ENCODE results near the gene EDRF1.
"Not testable (repeated sequence)": the region's sequence is repeated elsewhere in the genome, so short reads cannot be mapped to it uniquely, and the experiment has no call there.

Gene EDRF1

DNA sequence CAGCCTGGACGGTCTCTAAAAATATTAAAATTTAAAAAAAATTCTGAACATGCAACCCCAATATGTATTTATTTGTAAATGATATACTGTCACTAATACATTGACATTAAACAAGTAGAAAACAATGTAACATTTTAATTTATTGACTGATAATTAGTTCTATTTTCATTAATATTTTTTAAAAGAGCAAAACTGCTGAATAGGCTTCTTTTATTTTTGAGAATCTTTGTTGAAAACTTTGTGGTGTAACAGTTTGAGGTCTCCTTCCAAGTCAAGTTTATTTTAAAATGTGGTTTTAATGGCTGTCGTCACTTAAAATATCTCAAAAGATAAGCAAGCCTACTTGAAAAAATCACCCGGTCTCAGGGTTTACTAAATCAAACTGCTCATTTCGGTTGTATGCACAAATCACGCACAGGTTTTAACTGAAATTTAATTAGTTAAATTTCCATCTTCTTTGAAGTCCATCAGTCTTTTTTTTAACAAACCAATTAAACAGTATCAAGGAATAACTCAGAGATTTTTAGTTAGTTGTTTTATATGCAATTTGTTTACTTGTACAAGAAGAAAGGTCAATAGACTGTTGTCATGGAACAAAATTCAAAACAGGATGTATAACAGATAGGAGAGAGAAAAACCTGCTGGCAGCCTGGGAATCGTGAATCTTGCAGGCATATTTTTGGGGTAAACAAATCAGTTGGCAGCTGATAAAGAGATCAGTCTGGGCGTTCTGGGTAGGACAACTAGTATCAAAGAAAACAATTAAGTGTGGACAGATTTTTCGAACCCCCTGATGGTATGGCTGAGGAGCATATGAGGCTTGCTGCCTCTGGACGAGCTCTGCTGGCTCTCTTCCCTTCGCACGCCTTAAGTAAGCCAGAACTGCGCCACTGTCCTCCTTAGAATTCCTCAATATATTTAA, 9.7 kb upstream of the EDRF1 start:
- DNase-seq (ENCODE audit: low read depth), result no peak

DNA sequence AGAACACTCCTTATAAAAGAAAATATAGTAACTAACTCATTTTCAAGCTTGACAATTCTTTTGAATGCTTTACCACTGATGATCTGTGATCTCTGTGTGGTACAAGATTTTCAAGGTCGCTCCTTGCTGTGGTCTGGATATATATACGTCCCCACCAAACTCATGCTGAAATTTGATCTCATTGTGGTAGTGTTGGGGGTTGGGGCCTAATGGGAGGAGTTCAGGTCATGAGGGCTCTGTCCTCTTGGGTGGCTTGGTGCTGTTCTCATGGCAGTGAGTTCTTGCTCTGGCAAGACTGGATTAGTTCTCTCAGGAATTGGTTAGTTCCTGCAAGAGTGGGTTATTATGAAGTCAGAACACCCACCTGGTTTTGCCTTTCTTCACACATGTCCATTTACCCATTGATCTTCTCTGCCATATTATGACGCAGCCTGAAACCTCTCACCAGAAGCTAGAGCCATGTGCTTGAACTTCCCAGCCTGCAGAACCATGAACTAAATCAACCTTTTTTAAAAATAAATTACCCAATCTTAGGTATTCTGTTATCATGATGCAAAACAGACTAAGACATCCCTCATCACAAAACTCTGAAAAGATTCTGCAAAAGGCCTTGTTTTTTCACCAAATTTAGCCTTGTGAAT, 8.3 kb upstream of the EDRF1 start:
- no peak for DNase-seq (ENCODE audit: low read depth)

DNA sequence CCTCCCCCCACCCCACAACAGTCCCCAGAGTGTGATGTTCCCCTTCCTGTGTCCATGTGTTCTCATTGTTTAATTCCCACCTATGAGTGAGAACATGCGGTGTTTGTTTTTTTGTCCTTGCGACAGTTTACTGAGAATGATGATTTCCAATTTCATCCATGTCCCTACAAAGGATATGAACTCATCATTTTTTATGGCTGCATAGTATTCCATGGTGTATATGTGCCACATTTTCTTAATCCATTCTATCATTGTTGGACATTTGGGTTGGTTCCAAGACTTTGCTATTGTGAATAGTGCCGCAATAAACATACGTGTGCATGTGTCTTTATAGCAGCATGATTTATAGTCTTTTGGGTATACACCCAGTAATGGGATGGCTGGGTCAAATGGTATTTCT, 4.8 kb upstream of the EDRF1 start:
- not testable (repeated sequence) for DNase-seq (ENCODE audit: low read depth)

DNA sequence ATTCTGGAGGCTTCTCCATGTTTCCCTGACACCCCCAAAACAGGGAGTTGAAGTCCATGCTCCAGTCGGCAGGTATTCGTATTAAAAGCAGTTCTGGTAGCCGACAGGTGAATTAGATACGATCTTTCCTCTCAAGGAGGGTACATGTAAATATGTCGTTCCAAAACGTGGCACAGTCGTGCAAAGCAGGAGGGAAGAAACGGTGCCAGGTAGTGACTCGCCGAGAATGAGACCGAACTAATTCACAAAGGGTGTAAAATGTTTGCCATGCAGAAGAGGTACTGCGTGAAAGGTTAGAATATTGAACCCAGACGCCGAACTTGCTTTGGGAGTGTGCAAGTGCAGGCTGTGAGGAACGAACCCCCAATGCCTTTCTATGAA, 483 bp downstream of the EDRF1 start:
- DNase-seq (ENCODE audit: low read depth), result no peak

DNA sequence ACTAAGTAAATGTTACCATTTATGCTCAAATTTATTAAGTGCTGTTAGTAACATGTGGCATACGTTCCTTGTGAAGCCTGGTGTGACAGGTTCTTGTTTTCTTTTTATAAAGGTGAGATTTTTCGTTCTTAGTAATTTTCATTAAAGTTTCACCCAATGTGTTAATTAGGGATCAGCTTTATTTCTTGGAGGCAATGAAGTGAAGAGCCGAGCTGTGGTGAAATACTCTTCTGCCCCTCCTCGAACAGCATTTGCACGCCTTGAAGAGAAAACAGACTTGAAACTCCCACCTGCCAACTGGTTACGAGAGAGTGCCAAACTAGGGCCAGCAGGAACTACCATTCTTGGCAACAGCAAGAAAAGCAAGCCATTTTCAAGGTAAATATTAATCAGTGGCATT, 1.5 kb downstream of the EDRF1 start:
- DNase-seq (ENCODE audit: low read depth), result no peak

DNA sequence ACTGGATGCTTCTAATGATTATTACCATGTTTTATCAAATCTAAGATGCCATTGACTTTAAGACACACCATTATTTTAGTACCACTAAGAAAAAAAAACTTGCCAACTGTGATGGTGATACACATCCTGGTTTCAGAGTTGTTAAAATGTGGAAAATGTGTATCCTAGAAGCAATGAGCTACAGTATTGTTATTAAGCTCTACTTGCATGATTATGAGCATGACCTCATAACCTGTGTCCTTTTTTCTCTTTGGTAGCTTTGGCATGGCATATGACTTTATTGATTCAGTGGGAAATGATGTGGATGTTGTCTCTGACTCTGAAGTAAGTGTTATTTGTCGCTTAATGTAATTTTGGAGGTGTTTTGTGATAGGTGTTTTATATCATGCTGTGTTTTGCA, 3.3 kb downstream of the EDRF1 start:
- DNase-seq (ENCODE audit: low read depth), result no peak

DNA sequence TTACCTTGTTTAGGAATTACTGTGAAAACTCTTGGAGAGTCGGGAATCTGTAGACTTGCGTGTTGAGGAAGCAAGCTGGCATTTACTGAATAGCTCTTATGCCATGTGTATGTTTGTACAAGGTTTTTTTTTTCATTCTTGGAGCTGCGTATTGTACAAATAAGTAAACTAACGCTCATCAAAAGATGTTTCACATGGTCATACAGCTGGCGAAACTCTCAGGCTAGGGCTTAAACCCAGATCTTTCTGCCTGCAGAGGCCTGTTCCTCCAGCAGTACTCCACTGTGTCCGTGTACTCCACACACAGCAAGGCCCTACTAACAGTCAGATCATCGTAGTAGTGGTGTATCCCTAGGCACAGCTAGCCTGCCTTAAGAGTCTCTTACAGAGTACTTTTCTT, 7.4 kb downstream of the EDRF1 start:
- no peak for DNase-seq (ENCODE audit: low read depth)

DNA sequence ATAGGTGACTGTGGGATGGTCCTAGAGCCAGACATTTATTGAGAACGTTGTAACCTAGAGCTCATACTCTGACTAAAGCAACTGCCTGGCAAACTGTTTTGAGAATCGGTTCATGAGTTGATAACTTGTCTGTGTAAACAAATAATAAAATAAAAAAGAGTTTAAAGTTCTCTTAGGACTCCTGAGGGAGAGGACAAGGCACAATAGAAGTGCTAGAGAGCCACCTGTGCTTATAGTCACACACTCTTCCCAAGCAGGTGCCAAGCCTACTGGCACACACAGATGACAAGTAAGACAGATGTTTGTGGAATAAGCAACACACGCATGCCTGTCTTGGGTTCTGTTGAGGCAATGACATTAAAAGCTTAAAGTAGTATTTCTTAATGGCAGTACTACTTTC, 7.9 kb downstream of the EDRF1 start:
- no peak for DNase-seq (ENCODE audit: low read depth)

DNA sequence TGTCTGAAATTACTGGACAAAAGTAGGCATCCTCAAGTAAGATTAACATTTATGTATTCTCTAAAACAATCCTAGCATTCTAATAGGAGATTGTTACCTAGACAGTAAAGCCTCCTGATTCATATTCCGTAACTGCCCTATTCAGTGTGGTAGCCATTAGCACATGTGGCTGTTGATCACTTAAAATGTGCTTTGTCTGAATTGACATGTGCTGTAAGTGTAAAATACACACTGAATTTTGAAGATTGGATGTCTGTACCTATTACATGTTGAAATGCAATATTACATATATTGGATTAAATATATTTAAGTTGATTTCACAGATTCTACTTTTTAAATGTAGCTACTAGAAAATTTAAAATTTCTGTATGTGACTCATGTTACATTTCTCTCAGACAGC, 14.6 kb downstream of the EDRF1 start:
- no peak for DNase-seq (ENCODE audit: low read depth)

DNA sequence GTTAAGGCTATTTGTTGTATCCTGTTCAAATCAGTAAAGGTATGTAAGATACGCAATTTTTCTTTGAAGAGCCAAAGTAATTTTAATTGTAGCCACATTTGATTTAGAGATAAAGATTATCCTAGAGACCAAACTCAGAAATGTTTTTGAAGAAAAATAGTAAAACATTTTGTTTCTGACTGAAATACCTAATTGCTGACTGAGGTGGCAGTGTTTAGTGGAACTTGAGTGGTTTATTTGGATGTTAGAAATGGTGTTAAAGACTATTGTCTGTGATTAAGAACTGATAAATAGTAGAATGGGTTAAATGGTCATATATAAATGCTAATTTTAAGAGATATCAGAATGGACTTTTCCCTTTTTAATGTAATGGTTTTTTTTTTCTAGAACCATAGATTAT, 15.3 kb downstream of the EDRF1 start:
- no peak for DNase-seq (ENCODE audit: low read depth)

DNA sequence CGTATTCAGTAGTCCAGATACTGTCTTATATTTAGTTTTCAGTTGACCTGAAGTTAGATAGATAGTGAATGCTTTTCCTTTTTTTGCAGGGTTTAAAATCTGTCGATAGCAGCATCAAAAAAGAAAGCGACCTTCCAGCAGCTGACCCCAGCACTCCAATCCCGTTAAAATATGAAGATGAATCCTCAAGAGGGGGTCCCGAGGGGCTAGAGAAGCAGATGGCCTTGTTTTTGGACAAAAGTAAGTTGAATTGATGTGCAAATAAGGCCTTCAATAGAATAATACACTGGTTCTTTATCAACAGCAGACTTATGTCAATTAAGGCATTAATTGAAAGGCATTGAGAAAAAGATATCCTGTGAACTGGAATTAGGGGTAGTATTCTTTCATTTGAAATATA, 18.7 kb downstream of the EDRF1 start:
- no peak for DNase-seq (ENCODE audit: low read depth)

DNA sequence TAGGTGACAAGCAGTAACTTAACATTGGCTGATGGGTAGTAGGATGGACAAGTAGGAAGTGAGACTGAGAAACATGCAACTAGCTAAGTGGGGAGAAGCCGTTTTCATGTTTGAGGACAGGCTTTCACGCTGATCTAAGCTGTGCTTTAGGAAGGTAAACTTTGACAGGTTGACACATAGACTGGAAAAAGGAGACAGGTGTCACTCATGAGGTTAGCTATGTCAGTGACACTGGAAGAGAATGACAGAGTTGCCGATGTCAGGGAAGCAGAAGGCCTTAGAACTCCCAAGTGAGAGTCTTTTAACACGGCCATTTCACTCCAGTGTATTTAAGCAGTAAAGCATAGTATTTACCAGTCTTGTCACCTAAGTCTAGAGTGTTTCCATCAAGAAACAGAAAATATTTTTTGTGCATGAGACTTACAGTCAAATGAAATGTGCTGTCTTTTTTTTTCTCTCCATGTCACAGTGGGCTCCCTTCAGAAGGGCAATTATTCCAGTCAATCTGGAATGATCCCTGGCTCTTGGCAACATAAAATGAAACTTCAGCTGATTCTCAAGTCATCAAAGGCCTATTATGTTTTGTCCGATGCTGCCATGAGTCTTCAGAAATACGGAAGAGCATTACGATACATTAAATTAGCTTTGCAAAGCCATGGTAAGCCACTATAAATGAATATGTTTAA, 20.6 kb downstream of the EDRF1 start:
- DNase-seq (ENCODE audit: low read depth), result no peak

DNA sequence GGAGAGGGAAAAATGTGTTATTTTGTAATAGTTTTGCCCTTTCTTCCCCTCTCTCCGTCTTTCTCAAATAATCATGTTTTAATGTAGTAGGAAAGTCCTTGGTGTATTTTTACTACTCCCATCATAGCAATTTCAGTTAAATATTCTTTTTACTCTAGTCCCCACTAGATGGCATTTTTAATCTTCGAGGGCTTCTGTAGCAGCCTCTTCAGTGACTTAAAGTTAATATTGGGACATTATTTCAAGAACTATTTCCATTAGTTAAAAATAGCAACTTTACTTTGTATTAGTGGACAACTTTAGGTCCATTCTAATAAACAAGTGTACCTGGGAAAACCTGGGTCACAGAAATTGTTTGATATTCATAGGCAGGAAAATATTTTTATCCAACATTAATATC, 23.0 kb downstream of the EDRF1 start:
- peak; percentile 13 for DNase-seq (ENCODE audit: low read depth)

DNA sequence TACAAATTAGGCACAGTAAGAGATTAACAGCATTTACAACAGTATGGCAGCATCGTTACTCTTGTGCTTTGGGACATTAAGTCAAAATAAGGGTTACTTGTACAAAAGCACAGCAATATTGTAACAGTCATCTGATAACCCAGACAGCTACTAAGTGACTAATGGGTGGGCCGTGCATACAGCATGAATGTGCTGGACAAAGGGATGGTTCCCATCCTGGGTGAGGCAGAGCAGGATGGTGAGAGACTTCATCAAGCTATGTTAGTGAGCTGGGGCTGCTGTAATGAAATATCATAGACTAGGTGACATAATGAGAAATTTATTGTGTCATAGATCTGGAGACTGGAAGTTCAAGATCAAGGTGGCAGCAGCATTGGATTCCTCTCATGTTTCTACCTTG, 25.4 kb downstream of the EDRF1 start:
- DNase-seq (ENCODE audit: low read depth), result no peak

DNA sequence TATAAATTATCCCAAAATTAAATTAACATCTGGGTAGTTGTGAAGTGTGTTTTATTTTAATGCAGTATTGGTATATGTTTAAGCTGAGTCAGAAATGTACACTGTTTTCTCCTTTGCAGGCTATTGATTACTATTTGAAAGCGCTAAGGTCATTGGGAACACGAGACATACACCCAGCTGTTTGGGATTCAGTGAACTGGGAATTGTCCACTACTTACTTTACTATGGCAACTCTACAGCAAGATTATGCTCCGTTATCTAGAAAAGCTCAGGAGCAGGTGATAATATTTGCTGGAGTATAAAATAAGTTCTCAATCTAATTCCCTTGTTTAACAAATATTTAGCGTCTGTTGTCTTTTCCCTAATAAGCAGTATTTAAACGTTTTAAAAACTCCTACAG, 27.9 kb downstream of the EDRF1 start:
- DNase-seq (ENCODE audit: low read depth), result no peak

DNA sequence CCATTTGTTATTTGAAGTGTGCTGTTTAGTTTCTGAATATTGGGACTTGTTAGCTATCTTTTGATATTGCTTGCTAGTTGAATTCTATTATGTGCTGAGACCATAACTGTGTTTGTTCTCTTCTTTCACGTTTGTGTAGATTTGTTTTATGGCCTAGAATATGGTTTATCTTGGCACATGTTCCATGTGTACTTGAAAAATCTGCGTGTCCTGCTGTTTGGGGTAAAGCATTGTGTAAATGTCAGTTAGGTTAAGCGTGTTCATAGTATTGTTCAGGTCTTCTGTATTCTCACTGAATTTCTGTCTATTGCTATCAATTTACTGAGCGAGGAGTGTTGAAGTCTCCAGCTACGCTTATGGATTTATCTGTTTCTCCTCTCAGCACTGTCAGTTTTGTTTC, 36.7 kb downstream of the EDRF1 start:
- no peak for DNase-seq (ENCODE audit: low read depth)

DNA sequence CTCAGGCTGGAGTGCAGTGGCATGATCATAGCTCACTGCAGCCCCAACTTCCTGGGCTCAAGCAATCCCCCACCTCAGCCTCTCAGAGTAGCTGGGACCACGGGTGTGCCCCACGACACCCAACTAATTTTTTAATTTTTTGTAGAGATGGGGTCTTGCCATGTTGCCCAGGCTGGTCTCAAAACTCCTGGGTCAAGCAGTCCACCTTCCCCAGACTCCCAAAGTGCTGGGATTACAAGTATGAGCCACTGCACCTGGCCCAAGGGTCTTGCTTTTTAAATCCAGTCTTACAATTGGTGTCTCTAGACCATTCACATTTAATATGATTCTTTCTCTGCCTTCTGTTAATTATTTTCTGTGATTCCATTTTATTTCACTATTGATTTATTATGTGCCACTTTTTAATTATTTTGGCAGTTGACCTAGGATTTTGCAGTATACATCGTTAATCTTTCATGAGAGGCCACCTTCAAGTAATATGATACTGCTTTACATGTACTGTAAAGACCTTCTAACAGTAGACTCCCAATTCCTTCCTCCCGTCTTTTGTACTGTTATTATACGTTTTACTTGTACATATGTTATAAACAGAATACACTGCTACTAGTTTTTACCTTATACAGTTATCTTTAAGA, 37.5 kb downstream of the EDRF1 start:
- no peak for DNase-seq (ENCODE audit: low read depth)

DNA sequence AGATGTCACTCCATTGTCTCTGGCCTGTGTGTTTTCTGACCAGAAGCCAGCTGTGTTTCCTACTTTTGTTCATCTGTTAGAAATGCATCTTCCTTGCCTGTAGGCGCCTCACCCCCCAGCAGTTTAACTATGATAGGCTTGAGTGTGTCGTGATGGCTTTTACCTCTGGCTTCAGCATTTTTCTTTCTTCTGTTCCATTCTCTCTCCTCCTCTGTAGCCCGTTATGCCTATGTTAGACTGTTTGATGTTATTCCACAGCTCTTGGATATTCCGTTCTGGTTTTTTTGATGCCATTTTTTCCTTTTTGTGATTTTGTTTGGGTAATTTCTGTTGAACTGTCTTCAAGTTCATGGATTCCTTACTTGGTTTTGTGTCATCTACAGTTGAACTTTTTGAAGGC, 38.2 kb downstream of the EDRF1 start:
- DNase-seq (ENCODE audit: low read depth), result no peak

DNA sequence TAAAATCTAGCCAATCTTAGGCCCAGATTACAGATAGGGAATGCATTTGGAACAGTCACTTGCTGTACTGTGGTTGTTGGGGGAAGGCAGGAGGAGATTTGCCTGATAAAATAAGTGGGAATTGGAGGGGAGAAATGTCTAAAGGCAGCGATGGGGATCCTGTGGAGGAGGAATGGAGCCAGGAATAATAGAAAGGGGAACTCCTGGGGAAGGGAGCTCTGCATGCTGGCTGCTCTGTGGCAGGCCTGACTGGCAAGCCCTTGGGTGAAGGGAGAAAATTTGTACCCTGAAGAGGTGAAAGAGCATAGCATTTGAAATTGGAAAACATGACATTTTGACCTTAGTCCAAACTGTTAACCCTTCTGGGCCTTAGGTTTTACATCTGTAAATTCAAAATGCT, 42.5 kb downstream of the EDRF1 start:
- no peak for DNase-seq (ENCODE audit: low read depth)

DNA sequence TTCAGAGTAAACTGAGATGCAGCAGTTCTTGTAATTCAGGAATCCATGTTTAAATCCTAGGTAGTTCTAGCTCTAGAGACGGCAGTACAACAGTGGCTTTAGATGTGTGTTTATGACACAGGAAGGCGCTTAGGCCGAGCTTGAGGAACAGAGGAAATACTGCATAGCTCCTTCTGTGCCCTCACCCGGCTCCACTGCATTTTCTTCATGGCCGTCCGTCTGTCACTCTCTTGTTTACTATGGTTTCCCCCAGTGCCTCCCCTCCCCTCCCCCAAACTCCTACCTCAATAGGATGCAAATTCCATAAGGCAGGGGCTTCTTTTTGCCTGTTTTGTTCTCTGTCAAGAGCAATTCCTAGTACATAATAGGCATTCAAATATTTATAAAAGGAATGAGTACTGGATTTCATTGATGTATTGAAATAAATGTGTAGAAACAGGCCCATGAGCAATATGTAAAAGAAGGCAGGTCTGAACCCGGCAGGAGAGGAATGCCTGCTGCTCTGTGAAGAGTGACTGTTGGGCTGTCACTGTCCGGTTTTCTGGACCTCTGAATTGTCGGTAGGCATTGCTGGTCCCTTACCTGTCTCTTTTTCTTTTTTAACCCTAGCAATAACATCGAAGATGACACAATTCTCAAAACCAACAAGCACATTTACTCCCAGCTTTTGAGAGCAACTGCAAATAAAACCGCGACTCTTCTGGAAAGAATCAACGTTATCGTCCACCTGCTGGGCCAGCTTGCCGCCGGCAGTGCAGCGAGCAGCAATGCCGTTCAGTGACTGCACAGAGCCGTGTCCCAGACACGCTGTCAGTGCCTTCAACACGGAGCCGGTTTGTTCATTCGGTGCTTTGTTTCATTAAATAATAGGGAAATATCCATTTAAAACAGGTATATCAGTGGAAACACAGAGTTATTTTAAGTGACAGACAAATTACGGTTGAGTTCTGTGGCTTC, 43.5 kb downstream of the EDRF1 start:
- no peak for DNase-seq (ENCODE audit: low read depth)

DNA sequence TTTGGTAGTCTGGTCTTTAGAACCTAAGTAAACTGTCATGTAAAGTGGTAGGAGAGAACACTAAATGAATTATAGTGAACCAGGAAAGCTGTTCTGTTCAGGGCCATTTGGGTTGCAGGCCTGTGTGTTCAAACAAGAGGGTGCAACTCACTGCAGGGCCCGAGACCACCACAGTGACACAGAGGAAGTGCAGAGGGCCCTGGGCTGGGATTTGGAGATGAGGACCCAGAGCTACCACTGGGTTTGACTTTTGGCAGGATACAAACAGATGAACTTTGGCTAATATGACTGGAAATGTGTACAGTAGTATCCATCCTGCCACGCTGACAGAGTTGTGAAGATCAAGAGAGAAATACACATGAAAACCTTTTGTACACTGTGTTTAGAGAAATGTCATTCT, 46.3 kb downstream of the EDRF1 start:
- no peak for DNase-seq (ENCODE audit: low read depth)

DNA sequence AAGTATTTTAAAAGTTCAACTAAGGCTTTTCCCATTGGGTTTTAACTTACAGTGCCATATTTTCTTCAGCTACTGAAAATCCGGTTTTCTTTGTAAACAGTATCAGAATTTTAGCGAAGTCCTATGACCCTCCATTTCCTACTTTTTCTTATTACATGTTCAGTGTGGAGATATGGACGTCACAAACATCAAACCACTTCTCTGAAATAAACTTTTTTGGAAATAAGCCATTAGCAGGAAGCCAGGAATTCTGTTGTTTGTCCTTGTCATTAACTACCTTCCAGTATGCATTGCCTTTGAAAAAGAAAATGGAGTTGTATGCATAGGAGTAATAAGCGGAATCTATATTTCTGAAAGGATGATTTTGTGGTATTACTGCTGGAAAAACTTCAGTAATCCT, 47.0 kb downstream of the EDRF1 start:
- no peak for DNase-seq (ENCODE audit: low read depth)
